ENCODE results near the gene OR52I1. TPM values are rescaled to one million over a fixed set of nuclear protein-coding genes. Genes with fewer than 3 reads are reported as not detected.

The OR52I1 gene
- total RNA-seq, 6 experiments from 2014 or later, result not detected

DNA sequence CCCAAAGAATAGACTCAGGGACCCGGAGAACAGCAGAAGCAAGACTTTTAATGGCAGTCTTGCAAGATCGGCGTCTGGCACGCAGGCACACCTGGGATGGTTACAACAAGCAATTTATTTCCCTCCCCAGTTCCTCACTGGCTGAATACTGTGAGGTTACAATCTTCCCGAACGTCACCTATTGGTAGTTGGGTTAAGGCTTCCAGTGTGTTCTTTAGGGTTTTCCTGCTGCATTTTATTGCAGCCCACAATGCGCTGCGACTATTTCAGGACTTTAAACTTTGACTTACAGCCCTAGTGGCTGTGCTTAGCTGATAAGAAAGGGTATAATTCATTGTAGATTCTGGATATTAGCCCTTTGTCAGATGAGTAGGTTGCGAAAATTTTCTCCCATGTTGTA lies 25.7 kb downstream of the OR52I1 start:
- ATAC-seq (no peak), DNase-seq (no peak)
- intact Hi-C loops (cut with DNase I), result no loop called here
- WGBS (ENCODE audit: insufficient coverage, low coverage, low lambda C conversion rate, missing lambda C conversion rate), result 54% methylated on average over 9 of the region's 9 CpGs
- no peak overlapping the region for H3K4me3 ChIP-seq
- TF ChIP-seq POLR2A (IDR thresholded peaks at IDR 0.05), result no peak
- TF ChIP-seq, protein P1, sequence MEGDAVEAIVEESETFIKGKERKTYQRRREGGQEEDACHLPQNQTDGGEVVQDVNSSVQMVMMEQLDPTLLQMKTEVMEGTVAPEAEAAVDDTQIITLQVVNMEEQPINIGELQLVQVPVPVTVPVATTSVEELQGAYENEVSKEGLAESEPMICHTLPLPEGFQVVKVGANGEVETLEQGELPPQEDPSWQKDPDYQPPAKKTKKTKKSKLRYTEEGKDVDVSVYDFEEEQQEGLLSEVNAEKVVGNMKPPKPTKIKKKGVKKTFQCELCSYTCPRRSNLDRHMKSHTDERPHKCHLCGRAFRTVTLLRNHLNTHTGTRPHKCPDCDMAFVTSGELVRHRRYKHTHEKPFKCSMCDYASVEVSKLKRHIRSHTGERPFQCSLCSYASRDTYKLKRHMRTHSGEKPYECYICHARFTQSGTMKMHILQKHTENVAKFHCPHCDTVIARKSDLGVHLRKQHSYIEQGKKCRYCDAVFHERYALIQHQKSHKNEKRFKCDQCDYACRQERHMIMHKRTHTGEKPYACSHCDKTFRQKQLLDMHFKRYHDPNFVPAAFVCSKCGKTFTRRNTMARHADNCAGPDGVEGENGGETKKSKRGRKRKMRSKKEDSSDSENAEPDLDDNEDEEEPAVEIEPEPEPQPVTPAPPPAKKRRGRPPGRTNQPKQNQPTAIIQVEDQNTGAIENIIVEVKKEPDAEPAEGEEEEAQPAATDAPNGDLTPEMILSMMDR (IDR thresholded peaks at IDR 0.05), result no peak
- H3K36me3 ChIP-seq, result no peaks in the 10 kb centered on the region
- no peak overlapping the region for H3K27ac ChIP-seq
- no peaks in the 10 kb centered on the region for H3K4me1 ChIP-seq
- H3K27me3 ChIP-seq, result no peaks in the 10 kb centered on the region
- no peaks in the 10 kb centered on the region for H3K9me3 ChIP-seq

DNA sequence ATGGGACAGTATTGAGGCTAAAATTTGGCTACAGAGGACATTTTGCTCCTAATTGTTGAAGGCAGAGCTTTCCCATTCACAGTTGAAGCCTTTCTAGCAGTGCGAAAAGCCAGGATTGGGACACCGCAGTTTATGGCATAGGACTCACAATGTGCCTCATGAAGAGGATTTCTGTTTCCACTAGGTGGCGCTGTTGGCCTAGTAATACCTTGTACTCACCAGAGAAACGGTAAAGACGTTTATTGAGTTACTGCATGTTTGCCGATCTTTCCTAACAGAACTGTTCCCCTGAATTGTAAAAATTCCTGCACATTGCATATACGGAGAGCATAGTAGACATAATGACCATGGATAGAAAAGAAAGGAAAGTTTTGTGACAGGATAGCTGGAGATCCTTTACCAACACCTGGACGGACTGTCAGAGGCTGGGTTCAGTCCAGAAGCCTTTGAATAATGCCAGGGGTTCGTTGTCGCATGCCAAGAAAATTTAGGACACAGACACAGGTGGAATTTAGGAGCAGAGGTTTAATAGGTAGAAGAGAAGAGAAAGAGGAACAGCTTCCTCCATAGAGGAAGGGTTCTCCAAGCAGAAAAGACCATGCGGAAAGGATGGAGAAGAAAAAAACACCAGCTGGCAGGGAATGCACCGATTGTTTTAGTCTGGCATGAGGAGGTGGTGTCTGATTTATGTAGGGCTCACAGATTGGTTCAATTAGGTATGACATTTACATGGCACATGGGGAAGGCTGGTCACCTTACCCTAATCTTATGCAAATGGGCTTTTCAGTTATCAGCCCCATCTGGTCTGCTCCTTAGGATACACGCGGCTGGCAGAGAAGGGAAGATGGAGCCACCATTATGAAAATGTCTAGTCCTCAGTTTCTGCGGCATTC lies 32.6 kb downstream of the OR52I1 start:
- intact Hi-C loops (cut with DNase I), result no loop called here

DNA sequence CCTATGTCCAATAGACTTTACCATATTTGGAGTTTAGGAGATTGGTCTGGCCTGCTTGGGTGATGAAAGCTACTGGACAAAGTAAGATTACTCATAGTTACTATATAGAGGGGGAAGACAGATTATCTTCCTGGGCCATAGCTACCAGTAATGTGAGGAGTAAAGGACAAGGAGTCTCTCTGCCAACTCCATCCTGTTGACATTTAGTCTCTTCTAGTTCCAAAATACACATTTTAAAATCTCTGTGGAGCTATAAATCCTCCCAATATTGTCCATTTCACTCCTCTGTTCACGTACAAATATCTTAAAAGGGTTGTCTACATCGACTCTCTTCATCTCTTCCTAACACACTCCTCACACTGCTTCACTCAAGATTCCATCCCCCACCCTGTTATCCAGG lies 42.3 kb downstream of the OR52I1 start:
- no peaks in the 10 kb centered on the region for H3K36me3 ChIP-seq
- DNase-seq, result no peak
- intact Hi-C loops (cut with DNase I), result no loop called here
- H3K9me3 ChIP-seq, result no peaks in the 10 kb centered on the region
- peaks cover 0 to 5% (median 0%) of the 10 kb centered on the region in 4 donors for H3K4me1 ChIP-seq
- 33% methylated on average over 1 of the region's 2 CpGs for WGBS (ENCODE audit: insufficient coverage, low coverage, low lambda C conversion rate, missing lambda C conversion rate)
- no peaks in the 10 kb centered on the region for H3K27me3 ChIP-seq
- TF ChIP-seq, protein P1 (IDR thresholded peaks at IDR 0.05), result no peak
- TF ChIP-seq POLR2A (IDR thresholded peaks at IDR 0.05), result no peak
- H3K4me3 ChIP-seq, result no peak overlapping the region
- H3K27ac ChIP-seq, result no peak overlapping the region
- no peak for ATAC-seq

More for the DNA sequence above, 32.6 kb downstream of the OR52I1 start:
- peak in 2 of 3 donors; percentile 27 to 54 for DNase-seq
- Histone ChIP-seq H3K27ac (no peak overlapping the region), H3K27me3 (no peaks in the 10 kb centered on the region), H3K36me3 (no peaks in the 10 kb centered on the region), H3K9me3 (no peaks in the 10 kb centered on the region), H3K4me3 (no peak overlapping the region), H3K4me1 (no peaks in the 10 kb centered on the region)
- no peak for TF ChIP-seq POLR2A (IDR thresholded peaks at IDR 0.05)
- TF ChIP-seq, protein P1 (IDR thresholded peaks at IDR 0.05), result peak; percentile 43 to 62 (median 48)
- 41% methylated on average over 15 of the region's 15 CpGs for WGBS (ENCODE audit: insufficient coverage, low coverage, low lambda C conversion rate, missing lambda C conversion rate)
- ATAC-seq, result peak; percentile 69 to 79 (median 76)

DNA sequence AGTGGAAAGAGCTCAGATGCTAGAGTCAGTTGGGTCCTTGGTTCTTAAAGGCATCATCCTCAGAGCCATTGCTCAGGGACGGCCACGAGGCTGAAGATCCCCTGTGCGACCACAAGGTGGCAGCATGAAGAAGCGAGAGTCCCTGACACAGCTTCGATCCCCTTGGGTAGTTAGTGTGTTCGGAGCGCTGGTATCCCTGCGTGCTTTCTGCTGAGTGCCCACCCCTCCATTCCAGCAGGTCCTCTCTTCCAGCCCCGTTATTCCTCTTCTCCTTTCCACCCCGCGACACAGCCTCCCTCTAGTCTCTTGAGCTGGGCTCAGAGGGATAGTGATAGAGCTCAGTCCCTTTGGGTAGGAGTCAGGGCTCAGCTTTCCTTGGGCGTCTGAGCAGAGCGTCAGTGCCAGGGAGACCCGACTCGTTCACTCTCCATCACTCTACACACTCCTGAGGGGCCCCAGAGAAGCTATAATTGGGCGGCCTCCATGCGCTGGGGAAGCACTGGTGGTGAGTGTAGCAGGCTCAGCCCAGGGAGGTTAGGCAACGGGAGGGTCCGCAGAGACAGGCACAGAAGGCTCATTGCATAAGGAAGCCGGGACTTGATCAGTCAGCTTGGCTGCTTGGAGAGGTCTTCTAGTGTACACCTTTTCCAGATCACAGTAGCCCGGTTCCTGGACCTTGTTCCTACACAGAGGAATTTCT lies 43.3 kb downstream of the OR52I1 start, which contains the start of gene OR51D1:
Gene OR51D1 (plus strand): TSS at position 516 of the 700 bp plus-strand sequence. CDS start 2,314 bp downstream, outside the sequence.
- Histone ChIP-seq H3K27ac (no peak within 1 kb of the TSS), H3K36me3 (no peaks in the 10 kb centered on the region), H3K9me3 (no peaks in the 10 kb centered on the region), H3K27me3 (no peaks in the 10 kb centered on the region), H3K4me1 (peaks cover 0 to 5% (median 0%) of the 10 kb centered on the region in 4 donors), H3K4me3 (no peak within 1 kb of the TSS)
- peak; percentile 57 to 70 (median 67) for DNase-seq
- peak; percentile 94 to 98 (median 96) for ATAC-seq
- intact Hi-C loops (cut with DNase I), result no loop called here
- 20% methylated on average over 12 of the region's 21 CpGs for WGBS (ENCODE audit: insufficient coverage, low coverage, low lambda C conversion rate, missing lambda C conversion rate)
- no peak for TF ChIP-seq POLR2A (IDR thresholded peaks at IDR 0.05)
- TF ChIP-seq, protein P1 (IDR thresholded peaks at IDR 0.05), result peak; percentile 66 to 92 (median 92)
